ENCODE measurements around the gene KCNQ1.

DNA sequence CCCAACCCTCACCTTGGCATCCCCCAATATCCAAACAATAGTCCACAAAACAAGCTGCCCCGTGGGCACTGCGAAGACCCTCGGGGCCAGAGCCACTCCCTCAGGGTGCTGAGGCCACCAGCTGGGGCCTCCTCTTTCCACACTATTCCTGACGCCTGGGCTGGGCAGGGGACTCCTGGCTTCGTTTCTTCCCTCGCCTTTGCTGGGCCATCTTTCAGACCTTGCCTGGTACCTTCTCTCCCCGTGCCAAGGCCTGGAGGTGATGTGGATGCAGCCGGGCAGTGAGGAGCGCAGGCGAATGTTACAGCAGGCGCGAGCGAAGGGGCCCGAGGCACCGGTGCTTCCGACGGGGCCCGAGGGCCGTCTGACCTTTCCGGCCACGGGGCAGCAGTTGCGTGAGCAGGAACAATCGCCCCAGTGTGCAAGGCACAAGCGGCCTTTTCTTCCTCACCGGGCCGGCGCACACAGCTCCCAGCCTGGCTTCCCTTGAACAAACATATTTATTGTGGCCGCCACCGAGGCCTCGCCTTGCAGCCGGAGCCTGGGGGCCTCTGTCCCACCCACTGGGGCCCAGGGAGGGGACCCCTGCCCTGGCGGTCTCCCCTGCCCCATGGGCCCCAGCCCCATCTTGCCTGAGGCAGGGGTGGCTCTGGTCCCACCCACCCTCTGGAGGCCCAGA lies 287.6 kb downstream of the KCNQ1 start:
- no peak for TF ChIP-seq EZH2 (IDR thresholded peaks at IDR 0.05; ENCODE audit: borderline replicate concordance, low read length)
- TF ChIP-seq, protein P1, sequence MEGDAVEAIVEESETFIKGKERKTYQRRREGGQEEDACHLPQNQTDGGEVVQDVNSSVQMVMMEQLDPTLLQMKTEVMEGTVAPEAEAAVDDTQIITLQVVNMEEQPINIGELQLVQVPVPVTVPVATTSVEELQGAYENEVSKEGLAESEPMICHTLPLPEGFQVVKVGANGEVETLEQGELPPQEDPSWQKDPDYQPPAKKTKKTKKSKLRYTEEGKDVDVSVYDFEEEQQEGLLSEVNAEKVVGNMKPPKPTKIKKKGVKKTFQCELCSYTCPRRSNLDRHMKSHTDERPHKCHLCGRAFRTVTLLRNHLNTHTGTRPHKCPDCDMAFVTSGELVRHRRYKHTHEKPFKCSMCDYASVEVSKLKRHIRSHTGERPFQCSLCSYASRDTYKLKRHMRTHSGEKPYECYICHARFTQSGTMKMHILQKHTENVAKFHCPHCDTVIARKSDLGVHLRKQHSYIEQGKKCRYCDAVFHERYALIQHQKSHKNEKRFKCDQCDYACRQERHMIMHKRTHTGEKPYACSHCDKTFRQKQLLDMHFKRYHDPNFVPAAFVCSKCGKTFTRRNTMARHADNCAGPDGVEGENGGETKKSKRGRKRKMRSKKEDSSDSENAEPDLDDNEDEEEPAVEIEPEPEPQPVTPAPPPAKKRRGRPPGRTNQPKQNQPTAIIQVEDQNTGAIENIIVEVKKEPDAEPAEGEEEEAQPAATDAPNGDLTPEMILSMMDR (IDR thresholded peaks at IDR 0.05; ENCODE audit: low read length): no peak
